Mesodermal cell (in vitro differentiated cells): ENCODE measurements around the gene ANTKMT.

ENCODE experiments used
- H3K27ac ChIP-seq: 2 replicates; pipeline ENCODE4 v1.7.0; 2013; ENCODE audit warnings: mild to moderate bottlenecking, low read depth, low read length, moderate library complexity; ENCODE audit not compliant: severe bottlenecking
- H3K36me3 ChIP-seq: 2 replicates; pipeline ENCODE4 v1.7.1; 2013; ENCODE audit warnings: mild to moderate bottlenecking, low read length, moderate library complexity; ENCODE audit not compliant: control insufficient read depth, insufficient read depth
- H3K4me1 ChIP-seq: one replicate; pipeline ENCODE4 v1.7.1; 2013; ENCODE audit warnings: mild to moderate bottlenecking, low read length; ENCODE audit not compliant: insufficient read depth, control insufficient read depth, poor library complexity, severe bottlenecking
- H3K4me3 ChIP-seq: 2 replicates; pipeline ENCODE4 v1.7.0; 2013; ENCODE audit warnings: low read length, control low read depth, mild to moderate bottlenecking; ENCODE audit not compliant: insufficient read depth, poor library complexity, severe bottlenecking; ENCODE audit errors: extremely low read depth
- H3K9me3 ChIP-seq: 2 replicates; pipeline ENCODE4 v1.7.1; 2013; ENCODE audit warnings: mild to moderate bottlenecking, low read length, moderate library complexity; ENCODE audit not compliant: control insufficient read depth
- WGBS, 2 experiments: methylation state at CpG; one replicate each; pipeline ENCODE4 v1.1.5; 2013; ENCODE audit warnings: missing lambda C conversion rate in 2 of 2; ENCODE audit not compliant: insufficient coverage in 2 of 2; 5-methylcytosine and 5-hydroxymethylcytosine counted together

Gene ANTKMT

GRCh38 chr16:703406-703805 lies 17.5 kb upstream of the ANTKMT start:
- Histone ChIP-seq H3K27ac (no peak overlapping the region), H3K9me3 (no peaks in the 10 kb centered on the region), H3K4me1 (no peaks in the 10 kb centered on the region), H3K36me3 (no peaks in the 10 kb centered on the region), H3K4me3 (no peak overlapping the region)
- WGBS, 2 experiments: 78 to 83% methylated on average over 10 to 12 of the region's 12 CpGs

- Histone ChIP-seq H3K36me3 (no peaks in the 10 kb centered on the region), H3K4me1 (no peaks in the 10 kb centered on the region), H3K27ac (no peak overlapping the region), H3K9me3 (no peaks in the 10 kb centered on the region), H3K4me3 (no peak overlapping the region)
- WGBS, 2 experiments: 64 to 86% methylated on average over 2 to 7 of the region's 7 CpGs
These were observed 16.9 kb upstream of the ANTKMT start for GRCh38 chr16:704047-704446.

GRCh38 chr16:704552-705380 lies 16.2 kb upstream of the ANTKMT start:
- Histone ChIP-seq H3K4me3 (peak overlapping the region; percentile 12), H3K36me3 (no peaks in the 10 kb centered on the region), H3K4me1 (peaks cover 1% of the 10 kb centered on the region), H3K9me3 (no peaks in the 10 kb centered on the region), H3K27ac (no peak overlapping the region)
- WGBS, 2 experiments: 20 to 25% methylated on average over 39 to 47 of the region's 50 CpGs

- WGBS, 2 experiments: 1% methylated on average over 31 to 60 of the region's 115 CpGs
- H3K36me3 ChIP-seq: no peaks in the 10 kb centered on the region
- no peak within 1 kb of the TSS for H3K27ac ChIP-seq
- peak within 1 kb of the TSS; percentile 14 for H3K4me3 ChIP-seq
- H3K9me3 ChIP-seq: no peaks in the 10 kb centered on the region
- peaks cover 9% of the 10 kb centered on the region for H3K4me1 ChIP-seq
These were observed 15.3 kb upstream of the ANTKMT start, which contains the start of gene FBXL16 for GRCh38 chr16:705431-706188. FBXL16 (minus strand) TSS chr16:705801; CDS start chr16:697405, 8,396 bp downstream.

GRCh38 chr16:706189-707061 lies 14.5 kb upstream of the ANTKMT start:
- no peak overlapping the region for H3K27ac ChIP-seq
- no peaks in the 10 kb centered on the region for H3K36me3 ChIP-seq
- peaks cover 11% of the 10 kb centered on the region for H3K4me1 ChIP-seq
- 6 to 8% methylated on average over 28 to 45 of the region's 49 CpGs for WGBS, 2 experiments
- H3K9me3 ChIP-seq: no peaks in the 10 kb centered on the region
- H3K4me3 ChIP-seq: no peak overlapping the region

- Histone ChIP-seq H3K27ac (no peak overlapping the region), H3K4me1 (peaks cover 11% of the 10 kb centered on the region), H3K9me3 (no peaks in the 10 kb centered on the region), H3K4me3 (no peak overlapping the region), H3K36me3 (no peaks in the 10 kb centered on the region)
- 36 to 46% methylated on average over 12 to 14 of the region's 14 CpGs for WGBS, 2 experiments
These were observed 13.8 kb upstream of the ANTKMT start for GRCh38 chr16:707062-707538.

- 49 to 56% methylated on average over 3 of the region's 3 CpGs for WGBS, 2 experiments
- Histone ChIP-seq H3K27ac (no peak overlapping the region), H3K36me3 (no peaks in the 10 kb centered on the region)
These were observed 12.9 kb upstream of the ANTKMT start for GRCh38 chr16:708019-708418.

GRCh38 chr16:708959-709358 lies 12.0 kb upstream of the ANTKMT start:
- Histone ChIP-seq H3K9me3 (no peaks in the 10 kb centered on the region), H3K27ac (no peak overlapping the region), H3K4me1 (peaks cover 11% of the 10 kb centered on the region), H3K4me3 (no peak overlapping the region), H3K36me3 (no peaks in the 10 kb centered on the region)
- 73 to 78% methylated on average over 2 of the region's 4 CpGs for WGBS, 2 experiments

More at GRCh38 chr16:708019-708418, 12.9 kb upstream of the ANTKMT start:
- Histone ChIP-seq H3K4me3 (no peak overlapping the region), H3K4me1 (peaks cover 11% of the 10 kb centered on the region), H3K9me3 (no peaks in the 10 kb centered on the region)

- peak overlapping the region; percentile 79 for H3K27ac ChIP-seq
- H3K4me3 ChIP-seq: no peak overlapping the region
- peaks cover 11% of the 10 kb centered on the region for H3K4me1 ChIP-seq
- H3K9me3 ChIP-seq: no peaks in the 10 kb centered on the region
- H3K36me3 ChIP-seq: no peaks in the 10 kb centered on the region
- WGBS, 2 experiments: 35 to 40% methylated on average over 20 to 29 of the region's 30 CpGs
These were observed 11.1 kb upstream of the ANTKMT start for GRCh38 chr16:709566-710499.
